IMR-90 (cell line): Measurements from ENCODE around the gene NUBPL. TPM values are rescaled to one million over a fixed set of nuclear protein-coding genes. Genes with fewer than 3 reads are reported as not detected.
"Not testable (repeated sequence)": the region's sequence is repeated elsewhere in the genome, so short reads cannot be mapped to it uniquely, and the experiment has no call there.

Source experiments
- ATAC-seq: fragments of 200-7000 bp; cut with Tn5 transposase; 2 replicates; pipeline ENCODE4 v1.9.1; 2020; ENCODE audit warnings: low read depth, mild to moderate bottlenecking, moderate library complexity
- BruUV-seq: library from RNA; stranded (reverse); fragments of 400-500 nt; replicated peaks from 2 replicates; lab custom pipeline; 2021; lab: Mats Ljungman, UMichigan
- CTCF ChIA-PET: fragments of 300-600 bp; formaldehyde crosslinking; extraction: SDS; loops from one replicate; lab custom pipeline; 2021; ENCODE audit warnings: antibody characterized with exemption; lab: Yijun Ruan, JAX
- POLR2A ChIA-PET: fragments of 300-600 bp; sonication (Branson Sonifier 250); formaldehyde crosslinking; loops from one replicate; lab custom pipeline; 2022; ENCODE audit warnings: antibody characterized with exemption; ENCODE audit not compliant: unreplicated experiment; lab: Charles Lee
- DNase-seq: peaks from one replicate; pipeline ENCODE4 v3.0.0; 2013
- H2AFZ ChIP-seq: replicated peaks from 2 replicates; pipeline ENCODE3; 2013; ENCODE audit warnings: low read length, mild to moderate bottlenecking; ENCODE audit not compliant: poor library complexity
- H2AK5ac ChIP-seq: 2 replicates; pipeline ENCODE4 v1.6.1; 2013; ENCODE audit warnings: low read depth, low read length, inconsistent platforms
- H2AK9ac ChIP-seq: replicated peaks from 2 replicates; pipeline ENCODE3; 2013; ENCODE audit warnings: mild to moderate bottlenecking, low read depth, low read length, moderate library complexity; ENCODE audit not compliant: poor library complexity
- H2BK120ac ChIP-seq: 2 replicates; pipeline ENCODE4 v1.6.1; 2013; ENCODE audit warnings: low read depth, low read length, inconsistent platforms
- H2BK15ac ChIP-seq: 3 replicates; pipeline ENCODE4 v1.6.1; 2013; ENCODE audit warnings: low read depth, low read length, inconsistent platforms
- H2BK20ac ChIP-seq: 2 replicates; pipeline ENCODE4 v1.6.1; 2013; ENCODE audit warnings: low read depth, mild to moderate bottlenecking, inconsistent platforms, low read length, moderate library complexity
- H2BK5ac ChIP-seq: 2 replicates; pipeline ENCODE4 v1.6.1; 2013; ENCODE audit warnings: mild to moderate bottlenecking, low read depth, low read length, inconsistent platforms; ENCODE audit not compliant: poor library complexity, severe bottlenecking
- H3K14ac ChIP-seq: replicated peaks from 2 replicates; pipeline ENCODE4 v1.6.1; 2013; ENCODE audit warnings: low read depth, low read length, inconsistent platforms
- H3K18ac ChIP-seq: 2 replicates; pipeline ENCODE4 v1.6.1; 2013; ENCODE audit warnings: low read depth, low read length, control low read depth
- H3K23ac ChIP-seq: 2 replicates; pipeline ENCODE4 v1.6.1; 2013; ENCODE audit warnings: low read depth, low read length, inconsistent platforms
- H3K27ac ChIP-seq: 2 replicates; pipeline ENCODE4 v1.5.1; 2013; ENCODE audit warnings: mild to moderate bottlenecking, control low read depth, low read length; ENCODE audit not compliant: insufficient read depth
- H3K27me3 ChIP-seq: 2 replicates; pipeline ENCODE4 v1.6.1; 2013; ENCODE audit warnings: low read length; ENCODE audit not compliant: control insufficient read depth, insufficient read depth
- H3K36me3 ChIP-seq: 2 replicates; pipeline ENCODE4 v1.6.1; 2013; ENCODE audit warnings: low read length, mixed read lengths; ENCODE audit not compliant: control insufficient read depth, insufficient read depth
- H3K4ac ChIP-seq: 2 replicates; pipeline ENCODE4 v1.6.1; 2013; ENCODE audit warnings: low read depth, low read length, inconsistent platforms
- H3K4me1 ChIP-seq: 2 replicates; pipeline ENCODE4 v1.6.1; 2013; ENCODE audit warnings: low read length, mixed read lengths; ENCODE audit not compliant: control insufficient read depth, insufficient read depth
- H3K4me2 ChIP-seq: 2 replicates; pipeline ENCODE4 v1.6.1; 2013; ENCODE audit warnings: low read depth, mild to moderate bottlenecking, control low read depth, low read length, moderate library complexity
- H3K4me3 ChIP-seq: 2 replicates; pipeline ENCODE4 v1.5.1; 2013; ENCODE audit warnings: low read depth, mild to moderate bottlenecking, control low read depth, low read length, moderate library complexity; ENCODE audit not compliant: insufficient read depth
- H3K56ac ChIP-seq: 2 replicates; pipeline ENCODE4 v1.6.1; 2013; ENCODE audit warnings: low read length, inconsistent platforms; ENCODE audit not compliant: insufficient read depth; ENCODE audit errors: extremely low read depth
- H3K79me1 ChIP-seq, 2 experiments: 2 replicates each; pipeline ENCODE4 v1.6.1; 2013; ENCODE audit warnings: low read length in 2 of 2, inconsistent platforms in 1 of 2, low read depth in 1 of 2
- H3K9ac ChIP-seq: 2 replicates; pipeline ENCODE4 v1.6.1; 2013; ENCODE audit warnings: low read depth, low read length, control low read depth
- H3K9me1 ChIP-seq: 2 replicates; pipeline ENCODE4 v1.6.1; 2013; ENCODE audit warnings: low read length, inconsistent platforms; ENCODE audit not compliant: insufficient read depth
- H3K9me3 ChIP-seq: 2 replicates; pipeline ENCODE4 v1.6.1; 2013; ENCODE audit warnings: low read length; ENCODE audit not compliant: control insufficient read depth, insufficient read depth
- H4K20me1 ChIP-seq: 2 replicates; pipeline ENCODE4 v1.6.1; 2013; ENCODE audit warnings: low read length, inconsistent platforms; ENCODE audit not compliant: insufficient read depth
- H4K5ac ChIP-seq: 2 replicates; pipeline ENCODE4 v1.6.1; 2013; ENCODE audit warnings: mild to moderate bottlenecking, low read depth, low read length, control low read depth
- H4K8ac ChIP-seq, 2 experiments: 2 replicates each; pipeline ENCODE4 v1.6.1; 2013; ENCODE audit warnings: low read depth in 2 of 2, low read length in 2 of 2, control low read depth in 1 of 2, inconsistent platforms in 1 of 2
- H4K91ac ChIP-seq: 2 replicates; pipeline ENCODE4 v1.6.1; 2013; ENCODE audit warnings: low read depth, low read length, inconsistent platforms; ENCODE audit not compliant: insufficient read depth
- CEBPB ChIP-seq: IDR thresholded peaks from 2 replicates; pipeline ENCODE4 v1.6.1; 2012; ENCODE audit warnings: low read depth, low read length, improper control_type of control experiment
- CHD1 ChIP-seq: IDR thresholded peaks from 2 replicates; pipeline ENCODE4 v1.6.1; 2012; ENCODE audit warnings: low read depth, low read length, improper control_type of control experiment
- MAZ ChIP-seq: IDR thresholded peaks from 2 replicates; pipeline ENCODE4 v1.6.1; 2012; ENCODE audit warnings: low read depth, mild to moderate bottlenecking, low read length, improper control_type of control experiment, moderate library complexity, borderline replicate concordance
- MXI1 ChIP-seq: IDR thresholded peaks from 2 replicates; pipeline ENCODE4 v1.6.1; 2012; ENCODE audit warnings: low read depth, mild to moderate bottlenecking, low read length, moderate library complexity, borderline replicate concordance
- NFE2L2 ChIP-seq: fragments of 150-350 bp; IDR thresholded peaks from 2 replicates; pipeline ENCODE4 v1.6.1; 2016; ENCODE audit warnings: low read depth, mild to moderate bottlenecking, low read length
- POLR2A ChIP-seq: IDR thresholded peaks from 2 replicates; pipeline ENCODE4 v1.6.1; 2012; ENCODE audit warnings: mild to moderate bottlenecking, low read depth, low read length
- RFX5 ChIP-seq: IDR thresholded peaks from 2 replicates; pipeline ENCODE4 v1.8.0; 2012; ENCODE audit warnings: low read depth, mild to moderate bottlenecking, low read length, moderate library complexity
- SMC3 ChIP-seq: fragments of 150-350 bp; IDR thresholded peaks from 2 replicates; pipeline ENCODE4 v1.6.1; 2016; ENCODE audit warnings: low read depth, mild to moderate bottlenecking, antibody characterized with exemption, low read length, moderate library complexity
- WGBS, 2 experiments: methylation state at CpG; one replicate each; pipeline versions ENCODE4 v1.1.5 to v1.1.7; 2013; ENCODE audit warnings: missing lambda C conversion rate in 2 of 2; ENCODE audit not compliant: insufficient read length in 1 of 2; ENCODE audit errors: extremely low coverage in 2 of 2; 5-methylcytosine and 5-hydroxymethylcytosine counted together
- dilution Hi-C: fragments of 300-500 bp; cut with HindIII; formaldehyde crosslinking; loops from one replicate; pipeline ENCODE4 v1.14.3; 2018; ENCODE audit warnings: low sequenced_read_pairs; ENCODE audit not compliant: unreplicated experiment
- in situ Hi-C: fragments of 300-500 bp; cut with MboI; formaldehyde crosslinking; loops from 3 replicates; pipeline ENCODE4 v1.14.3; 2019; ENCODE audit warnings: low sequenced_read_pairs, inconsistent platforms, mixed read lengths
- intact Hi-C: fragments of 100-400 bp; cut with micrococcal nuclease; formaldehyde crosslinking; loops from 2 replicates; pipeline ENCODE4 v1.10.0; 2022
- polyA plus RNA-seq, 3 experiments: library from polyadenylated mRNA; depleted of rRNA; stranded (reverse); fragments of >200 nt; gene quantifications; 2 replicates each; pipeline ENCODE4 v1.2.3, GENCODE V29; 2012; ENCODE audit warnings: low replicate concordance in 1 of 3
- total RNA-seq: library from RNA; depleted of rRNA; stranded (reverse); fragments of >200 nt; gene quantifications from 2 replicates; pipeline ENCODE4 v1.2.3, GENCODE V29; 2012

Gene NUBPL
- total and polyA plus RNA-seq, 2 of the 4 experiments (the other 2 are of a cell fraction) = 5.4 to 11.5 TPM

DNA sequence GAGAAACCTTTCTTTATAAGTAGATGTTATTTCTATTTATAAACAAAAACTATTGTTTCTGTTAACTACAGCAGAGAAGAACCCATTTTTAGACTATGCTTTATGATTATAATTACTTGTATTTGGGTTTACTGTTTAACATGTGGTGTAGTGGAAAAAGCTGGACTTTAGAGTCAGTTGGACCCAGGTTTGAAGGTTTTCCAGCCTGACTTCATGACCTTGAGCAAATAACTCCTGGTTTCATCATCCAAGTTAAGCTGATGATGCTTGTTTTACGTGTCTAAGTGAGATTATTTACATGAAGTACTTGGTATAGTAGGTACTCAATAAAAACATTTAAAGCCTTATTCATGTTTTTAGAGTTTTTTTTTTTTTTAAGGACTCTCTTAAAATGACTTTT lies 294.1 kb downstream of the NUBPL start:
- Histone ChIP-seq H3K4me2 (no peak overlapping the region), H4K8ac (no peak overlapping the region), H2BK15ac (no peak overlapping the region), H3K56ac (no peak overlapping the region), H2BK5ac (no peak overlapping the region), H3K9me3 (no peaks in the 10 kb centered on the region), H3K18ac (no peak overlapping the region), H3K27ac (no peak overlapping the region), H3K14ac (no peak overlapping the region), H3K4me3 (no peak overlapping the region), H2AFZ (no peak overlapping the region), H3K4me1 (no peaks in the 10 kb centered on the region), H2BK120ac (no peak overlapping the region), H3K9me1 (no peaks in the 10 kb centered on the region), H4K91ac (no peak overlapping the region), H3K4ac (no peak overlapping the region), H4K20me1 (no peaks in the 10 kb centered on the region), H3K36me3 (no peaks in the 10 kb centered on the region), H2AK9ac (no peak overlapping the region), H3K9ac (no peak overlapping the region), H2BK20ac (no peak overlapping the region), H2AK5ac (no peak overlapping the region), H3K23ac (no peak overlapping the region), H3K79me1 (no peaks in the 10 kb centered on the region), H3K27me3 (no peaks in the 10 kb centered on the region), H4K5ac (no peak overlapping the region)
- ChIA-PET CTCF (no interaction called here), POLR2A (no interaction called here)
- dilution Hi-C loops (no loop called here), in situ Hi-C loops (no loop called here), intact Hi-C loops (no loop called here)
- no peak for DNase-seq
- no CpG with 5 or more reads among the region's 1 CpG for WGBS, 2 experiments
- no TSS peak for BruUV-seq
- TF ChIP-seq CEBPB (no peak), SMC3 (no peak), NFE2L2 (no peak), POLR2A (no peak), MAZ (no peak), CHD1 (no peak), RFX5 (no peak), MXI1 (no peak)
- ATAC-seq = no peak

DNA sequence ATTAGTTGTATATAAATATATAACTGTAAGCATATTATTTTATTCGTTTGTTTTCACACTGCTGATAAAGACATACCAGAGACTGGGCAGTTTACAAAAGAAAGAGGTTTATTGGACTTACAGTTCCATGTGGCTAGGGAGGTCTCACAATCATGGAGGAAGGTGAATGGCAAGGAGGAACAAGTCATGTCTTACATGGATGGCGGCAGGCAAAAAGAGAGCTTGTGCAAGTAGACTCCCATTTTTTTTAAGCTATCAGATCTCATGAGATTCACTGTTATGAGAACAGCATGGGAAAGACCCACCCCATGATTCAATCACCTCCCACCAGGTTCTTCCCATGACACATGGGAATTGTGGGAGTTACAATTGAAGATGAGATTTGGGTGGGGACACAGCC lies 294.8 kb downstream of the NUBPL start:
- intact Hi-C loops, ATAC-seq: not testable (repeated sequence)

More for the DNA sequence above, 294.8 kb downstream of the NUBPL start:
- H2BK5ac ChIP-seq, H3K23ac ChIP-seq, H2BK120ac ChIP-seq, H3K14ac ChIP-seq, H2AK5ac ChIP-seq, H3K4me1 ChIP-seq, BruUV-seq, H4K91ac ChIP-seq, H3K36me3 ChIP-seq, POLR2A ChIA-PET, H2BK15ac ChIP-seq, in situ Hi-C loops, DNase-seq, dilution Hi-C loops, H2BK20ac ChIP-seq, H4K20me1 ChIP-seq, H3K18ac ChIP-seq, CTCF ChIA-PET, H3K9ac ChIP-seq, H3K9me3 ChIP-seq, H3K56ac ChIP-seq, H3K79me1 ChIP-seq, H3K9me1 ChIP-seq, H3K27ac ChIP-seq, H3K4me2 ChIP-seq, H3K4ac ChIP-seq, H3K27me3 ChIP-seq, H2AK9ac ChIP-seq, H4K8ac ChIP-seq, H2AFZ ChIP-seq, H4K5ac ChIP-seq, H3K4me3 ChIP-seq: not testable (repeated sequence)
- WGBS, 2 experiments = no CpG with 5 or more reads among the region's 2 CpGs
